H9 (cell line): Measurements from ENCODE around the gene HS6ST1. TPM values are rescaled to one million over a fixed set of nuclear protein-coding genes. Genes with fewer than 3 reads are reported as not detected.

Experiments used
- DNase-seq: peaks from one replicate; pipeline ENCODE4 v3.0.0-alpha.2; 2017
- H2AFZ ChIP-seq: one replicate; pipeline ENCODE4 v1.6.1; 2013; ENCODE audit warnings: mild to moderate bottlenecking, low read length, control low read depth, moderate library complexity
- H2AK5ac ChIP-seq: 2 replicates; pipeline ENCODE4 v1.6.1; 2013; ENCODE audit warnings: low read length, control low read depth, mixed read lengths; ENCODE audit not compliant: insufficient read length
- H2BK120ac ChIP-seq: one replicate; pipeline ENCODE4 v1.6.1; 2013; ENCODE audit warnings: low read depth, mild to moderate bottlenecking, low read length, control low read depth, inconsistent platforms; ENCODE audit not compliant: poor library complexity, severe bottlenecking
- H2BK12ac ChIP-seq: 2 replicates; pipeline ENCODE4 v1.6.1; 2013; ENCODE audit warnings: low read length, control low read depth, mixed read lengths, low read depth; ENCODE audit not compliant: insufficient read length
- H2BK15ac ChIP-seq: 2 replicates; pipeline ENCODE4 v1.6.1; 2013; ENCODE audit warnings: low read depth, low read length, control low read depth
- H2BK20ac ChIP-seq: one replicate; pipeline ENCODE4 v1.6.1; 2013; ENCODE audit warnings: low read depth, mild to moderate bottlenecking, low read length, control low read depth, inconsistent platforms; ENCODE audit not compliant: poor library complexity, severe bottlenecking
- H2BK5ac ChIP-seq: 2 replicates; pipeline ENCODE4 v1.6.1; 2013; ENCODE audit warnings: low read length, control low read depth, mixed read lengths; ENCODE audit not compliant: insufficient read length
- H3K14ac ChIP-seq: 2 replicates; pipeline ENCODE4 v1.6.1; 2013; ENCODE audit warnings: low read length, control low read depth; ENCODE audit not compliant: insufficient read depth
- H3K18ac ChIP-seq: 2 replicates; pipeline ENCODE4 v1.6.1; 2013; ENCODE audit warnings: low read depth, mild to moderate bottlenecking, mixed read lengths, low read length, control low read depth; ENCODE audit not compliant: insufficient read length
- H3K23ac ChIP-seq: 2 replicates; pipeline ENCODE4 v1.6.1; 2013; ENCODE audit warnings: low read length, control low read depth, mixed read lengths, low read depth; ENCODE audit not compliant: insufficient read length
- H3K23me2 ChIP-seq: 2 replicates; pipeline ENCODE4 v1.6.1; 2013; ENCODE audit warnings: low read depth, mild to moderate bottlenecking, mixed read lengths, low read length, control low read depth; ENCODE audit not compliant: insufficient read length, poor library complexity, severe bottlenecking
- H3K27ac ChIP-seq: 2 replicates; pipeline ENCODE4 v1.5.1; 2013; ENCODE audit warnings: low read length, control low read depth, mixed read lengths, low read depth; ENCODE audit not compliant: insufficient read length
- H3K27me3 ChIP-seq: 2 replicates; pipeline ENCODE4 v1.6.1; 2013; ENCODE audit warnings: low read length, control low read depth, inconsistent platforms; ENCODE audit not compliant: insufficient read depth
- H3K4ac ChIP-seq: 2 replicates; pipeline ENCODE4 v1.6.1; 2013; ENCODE audit warnings: low read depth, mild to moderate bottlenecking, control low read depth, inconsistent platforms, low read length, moderate library complexity
- H3K4me1 ChIP-seq: 2 replicates; pipeline ENCODE4 v1.6.1; 2013; ENCODE audit warnings: low read length, control low read depth, inconsistent platforms; ENCODE audit not compliant: insufficient read depth
- H3K4me2 ChIP-seq: 2 replicates; pipeline ENCODE4 v1.6.1; 2013; ENCODE audit warnings: low read length, control low read depth, mixed read lengths; ENCODE audit not compliant: insufficient read length, insufficient read depth
- H3K56ac ChIP-seq: 2 replicates; pipeline ENCODE4 v1.6.1; 2013; ENCODE audit warnings: low read depth, mild to moderate bottlenecking, mixed read lengths, low read length, control low read depth; ENCODE audit not compliant: insufficient read length
- H3K79me1 ChIP-seq: 2 replicates; pipeline ENCODE4 v1.6.1; 2013; ENCODE audit warnings: low read depth, mild to moderate bottlenecking, moderate library complexity, low read length, control low read depth, inconsistent platforms; ENCODE audit not compliant: insufficient read depth, poor library complexity, severe bottlenecking
- H3K79me2 ChIP-seq: 2 replicates; pipeline ENCODE4 v1.6.1; 2013; ENCODE audit warnings: low read length, control low read depth, inconsistent platforms; ENCODE audit not compliant: insufficient read depth
- H3K9ac ChIP-seq: 2 replicates; pipeline ENCODE4 v1.6.1; 2013; ENCODE audit warnings: low read length, control low read depth, mixed read lengths; ENCODE audit not compliant: insufficient read length; ENCODE audit errors: extremely low read depth
- H3K9me3 ChIP-seq: one replicate; pipeline ENCODE4 v1.6.1; 2013; ENCODE audit warnings: low read depth, low read length, inconsistent platforms; ENCODE audit not compliant: control insufficient read depth
- H3T11ph ChIP-seq: one replicate; pipeline ENCODE4 v1.6.1; 2013; ENCODE audit warnings: mild to moderate bottlenecking, low read length, control low read depth, inconsistent platforms
- H4K20me1 ChIP-seq: one replicate; pipeline ENCODE4 v1.6.1; 2013; ENCODE audit not compliant: control insufficient read depth, insufficient read length, insufficient read depth
- H4K5ac ChIP-seq: 2 replicates; pipeline ENCODE4 v1.6.1; 2013; ENCODE audit warnings: low read depth, mild to moderate bottlenecking, mixed read lengths, low read length, control low read depth; ENCODE audit not compliant: insufficient read length
- H4K8ac ChIP-seq: replicated peaks from 2 replicates; pipeline ENCODE4 v1.6.1; 2013; ENCODE audit warnings: low read length, control low read depth, mixed read lengths, low read depth; ENCODE audit not compliant: insufficient read length
- H4K91ac ChIP-seq: 2 replicates; pipeline ENCODE4 v1.6.1; 2013; ENCODE audit warnings: low read depth, mild to moderate bottlenecking, moderate library complexity, mixed read lengths, low read length, control low read depth; ENCODE audit not compliant: insufficient read length
- H3K27ac Mint-ChIP-seq, 3 experiments: 2 replicates in 2 of 3; 3 replicates in 1 of 3; pipeline ENCODE4 v1.8.0; 2020 to 2021; ENCODE audit warnings: mixed read lengths in 3 of 3, mild to moderate bottlenecking in 1 of 3, moderate library complexity in 1 of 3
- H3K27me3 Mint-ChIP-seq: 2 replicates; pipeline ENCODE4 v1.8.0; 2021; ENCODE audit warnings: low read depth, mild to moderate bottlenecking, moderate library complexity, mixed read lengths
- H3K36me3 Mint-ChIP-seq, 3 experiments: 2 replicates in 2 of 3; 3 replicates in 1 of 3; pipeline ENCODE4 v1.8.0; 2020 to 2021; ENCODE audit warnings: low read depth in 3 of 3, mixed read lengths in 3 of 3; ENCODE audit not compliant: insufficient read depth in 1 of 3
- H3K4me1 Mint-ChIP-seq, 2 experiments: 2 replicates each; pipeline ENCODE4 v1.8.0; 2020; ENCODE audit warnings: mixed read lengths in 2 of 2
- H3K4me3 Mint-ChIP-seq, 2 experiments: 2 replicates in 1 of 2; 3 replicates in 1 of 2; pipeline ENCODE4 v1.8.0; 2020 to 2021; ENCODE audit warnings: mild to moderate bottlenecking in 2 of 2, mixed read lengths in 2 of 2, moderate library complexity in 1 of 2
- H3K9me3 Mint-ChIP-seq, 2 experiments: 2 replicates in 1 of 2; 3 replicates in 1 of 2; pipeline ENCODE4 v1.8.0; 2020; ENCODE audit warnings: mild to moderate bottlenecking in 2 of 2, mixed read lengths in 2 of 2, moderate library complexity in 1 of 2
- CTCF ChIP-seq: fragments of 200-600 bp; sonication (generic); conservative IDR thresholded peaks from 3 replicates; pipeline ENCODE4 v1.8.0; 2021; ENCODE audit warnings: antibody characterized with exemption, mild to moderate bottlenecking
- WGBS: extraction: QIAGEN DNeasy Blood & Tissue Kit; methylation state at CpG from one replicate; pipeline ENCODE4 v1.1.7; 2013; ENCODE audit warnings: missing lambda C conversion rate, low lambda C conversion rate, mixed read lengths; ENCODE audit not compliant: insufficient read length; ENCODE audit errors: extremely low coverage; 5-methylcytosine and 5-hydroxymethylcytosine counted together
- total RNA-seq: library from RNA; stranded (reverse); gene quantifications from 2 replicates; pipeline ENCODE4 v1.2.1, GENCODE V29; 2021

Gene HS6ST1
- total RNA-seq, 1 experiment from 2014 or later, result 60.2 TPM

GRCh38 chr2:128282246-128282975 is 36.3 kb downstream of the HS6ST1 start:
- H4K5ac ChIP-seq, result no peak overlapping the region
- no peak overlapping the region for H3K23ac ChIP-seq
- no peak overlapping the region for H2AFZ ChIP-seq
- no peak overlapping the region for H3K4ac ChIP-seq
- H3T11ph ChIP-seq, result no peak overlapping the region
- H4K8ac ChIP-seq, result no peak overlapping the region
- no peak overlapping the region for H2BK15ac ChIP-seq
- H3K18ac ChIP-seq, result no peak overlapping the region
- H2BK12ac ChIP-seq, result no peak overlapping the region
- no peak overlapping the region for H2AK5ac ChIP-seq
- peaks cover 10% of the 10 kb centered on the region for H3K79me1 ChIP-seq
- no peak overlapping the region for H3K9ac ChIP-seq
- H3K79me2 ChIP-seq, result peaks cover 7% of the 10 kb centered on the region; the same call in 1 of the 2 replicates
- no peak overlapping the region for H2BK120ac ChIP-seq
- H3K4me3 Mint-ChIP-seq, result no peak overlapping the region
- H3K4me1 Mint-ChIP-seq, result peaks cover 10 to 20% of the 10 kb centered on the region in 2 experiments
- no peak overlapping the region; the same call in 1 of the 2 replicates for H3K14ac ChIP-seq
- H2BK5ac ChIP-seq, result no peak overlapping the region
- no peaks in the 10 kb centered on the region for H4K20me1 ChIP-seq
- H3K27me3 Mint-ChIP-seq, result no peaks in the 10 kb centered on the region
- no peak overlapping the region for H3K56ac ChIP-seq
- peak overlapping the region in 2 of 3 experiments; percentile 31 to 59; a peak in 2 of 7 replicates for H3K27ac Mint-ChIP-seq
- no peaks in the 10 kb centered on the region for H3K9me3 Mint-ChIP-seq
- no peak for DNase-seq
- no peak for TF ChIP-seq CTCF
- H3K9me3 ChIP-seq, result no peaks in the 10 kb centered on the region
- H3K4me2 ChIP-seq, result no peak overlapping the region
- no peak overlapping the region for H4K91ac ChIP-seq
- H3K36me3 Mint-ChIP-seq, result peaks cover 4 to 11% (median 6%) of the 10 kb centered on the region in 3 experiments; a peak in 4 of 7 replicates
- no peaks in the 10 kb centered on the region for H3K27me3 ChIP-seq
- H3K27ac ChIP-seq, result no peak overlapping the region
- H2BK20ac ChIP-seq, result no peak overlapping the region
- no peaks in the 10 kb centered on the region for H3K4me1 ChIP-seq
- no CpG with 5 or more reads among the region's 24 CpGs for WGBS
- no peaks in the 10 kb centered on the region for H3K23me2 ChIP-seq
